ENCODE data around the gene C6.

DNA sequence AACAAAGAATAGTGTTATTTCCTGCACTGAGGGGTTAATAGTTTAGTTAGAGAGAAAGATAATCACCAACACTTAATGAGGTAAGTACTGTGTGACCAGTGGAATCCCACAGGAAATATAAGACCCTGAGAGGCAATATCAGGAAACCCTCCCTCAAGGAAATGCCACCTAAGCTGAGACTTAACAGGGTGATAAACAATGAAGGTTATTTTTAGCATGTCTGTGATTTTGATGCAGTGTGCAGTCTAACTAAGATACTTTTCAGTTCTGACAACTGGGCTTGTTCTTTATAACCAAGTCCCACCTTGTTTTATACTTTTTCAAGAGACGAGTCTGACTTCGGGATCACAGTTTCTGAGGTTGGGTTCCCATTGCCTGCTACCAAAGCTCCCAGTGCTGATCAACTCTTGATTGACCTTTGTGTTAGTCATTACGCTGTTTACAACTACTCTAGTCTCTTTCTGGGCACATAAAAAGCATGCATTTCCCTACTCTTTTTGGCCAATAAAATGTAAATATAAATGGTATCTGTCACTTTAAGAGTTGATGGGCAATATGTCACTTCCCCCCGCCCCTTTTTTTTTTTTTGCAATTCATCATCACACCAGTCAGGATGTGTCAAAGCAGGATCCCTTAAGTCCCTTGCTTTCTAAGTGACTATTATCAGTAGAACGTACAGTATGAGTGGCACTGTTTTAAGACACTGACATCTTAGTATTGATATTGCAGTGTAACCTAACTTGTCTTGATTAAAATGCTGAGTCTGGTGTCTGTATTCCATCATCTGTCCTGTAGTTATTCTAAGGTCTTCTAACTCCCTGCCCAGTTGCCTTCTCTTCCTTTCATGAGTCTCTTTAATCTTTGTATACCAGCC lies 31.4 kb downstream of the C6 start:
- TF ChIP-seq, protein P1, sequence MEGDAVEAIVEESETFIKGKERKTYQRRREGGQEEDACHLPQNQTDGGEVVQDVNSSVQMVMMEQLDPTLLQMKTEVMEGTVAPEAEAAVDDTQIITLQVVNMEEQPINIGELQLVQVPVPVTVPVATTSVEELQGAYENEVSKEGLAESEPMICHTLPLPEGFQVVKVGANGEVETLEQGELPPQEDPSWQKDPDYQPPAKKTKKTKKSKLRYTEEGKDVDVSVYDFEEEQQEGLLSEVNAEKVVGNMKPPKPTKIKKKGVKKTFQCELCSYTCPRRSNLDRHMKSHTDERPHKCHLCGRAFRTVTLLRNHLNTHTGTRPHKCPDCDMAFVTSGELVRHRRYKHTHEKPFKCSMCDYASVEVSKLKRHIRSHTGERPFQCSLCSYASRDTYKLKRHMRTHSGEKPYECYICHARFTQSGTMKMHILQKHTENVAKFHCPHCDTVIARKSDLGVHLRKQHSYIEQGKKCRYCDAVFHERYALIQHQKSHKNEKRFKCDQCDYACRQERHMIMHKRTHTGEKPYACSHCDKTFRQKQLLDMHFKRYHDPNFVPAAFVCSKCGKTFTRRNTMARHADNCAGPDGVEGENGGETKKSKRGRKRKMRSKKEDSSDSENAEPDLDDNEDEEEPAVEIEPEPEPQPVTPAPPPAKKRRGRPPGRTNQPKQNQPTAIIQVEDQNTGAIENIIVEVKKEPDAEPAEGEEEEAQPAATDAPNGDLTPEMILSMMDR (IDR thresholded peaks at IDR 0.05) = no peak
- TF ChIP-seq EZH2 (IDR thresholded peaks at IDR 0.05) (no peak), EZH2phosphoT487 (IDR thresholded peaks at IDR 0.05) (no peak)
